ENCODE results near the gene CACNA2D2. TPM values are rescaled to one million over a fixed set of nuclear protein-coding genes. Genes with fewer than 3 reads are reported as not detected.

CACNA2D2 gene
- total and polyA plus RNA-seq, 2 of the 13 experiments (the other 11 are each of a cell fraction or from before 2014, with no cell fraction given), result not detected

- TF ChIP-seq ZNF460 (CRISPR knock-in tag; IDR thresholded peaks at IDR 0.05; ENCODE audit: borderline replicate concordance) (no peak), ZNF782 (CRISPR knock-in tag; IDR thresholded peaks at IDR 0.05; ENCODE audit: borderline replicate concordance) (peak; percentile 66; the same call in 1 of the 2 replicates), LCORL (IDR thresholded peaks at IDR 0.05) (no peak), LCORL (CRISPR knock-in tag; IDR thresholded peaks at IDR 0.05) (peak; percentile 83; the same call in 1 of the 2 replicates), BHLHE40 (IDR thresholded peaks at IDR 0.05; ENCODE audit: low read length) (peak; percentile 94), KDM5A (IDR thresholded peaks at IDR 0.05; ENCODE audit: borderline replicate concordance, low read length) (no peak; the same call in 1 of the 2 replicates), ZNF263 (CRISPR knock-in tag; IDR thresholded peaks at IDR 0.05) (peak; percentile 9), PBX2 (CRISPR knock-in tag; IDR thresholded peaks at IDR 0.05) (no peak), TBX3 (IDR thresholded peaks at IDR 0.05; ENCODE audit: borderline replicate concordance) (no peak; the same call in 1 of the 2 replicates), TFAP4 (IDR thresholded peaks at IDR 0.05; ENCODE audit: borderline replicate concordance, low read depth) (no peak), MED8 (CRISPR knock-in tag; IDR thresholded peaks at IDR 0.05; ENCODE audit: insufficient replicate concordance) (peak; percentile 7), HNRNPLL (IDR thresholded peaks at IDR 0.05; ENCODE audit: low read depth, low read length, poor library complexity, severe bottlenecking) (peak; percentile 91), FOXA1 (IDR thresholded peaks at IDR 0.05) (no peak), FOXA1 (CRISPR knock-in tag; IDR thresholded peaks at IDR 0.05) (no peak), ZNF713 (CRISPR knock-in tag; IDR thresholded peaks at IDR 0.05) (peak; percentile 95; the same call in 1 of the 2 replicates), RAD21 (CRISPR knock-in tag; IDR thresholded peaks at IDR 0.05) (no peak; the same call in 1 of the 2 replicates), HDAC1 (CRISPR knock-in tag; IDR thresholded peaks at IDR 0.05) (peak; percentile 94), ZNF275 (CRISPR knock-in tag; IDR thresholded peaks at IDR 0.05; ENCODE audit: borderline replicate concordance) (peak; percentile 98; the same call in 1 of the 2 replicates), FOXA3 (CRISPR knock-in tag; IDR thresholded peaks at IDR 0.05) (peak; percentile 13; the same call in 1 of the 2 replicates), KLF13 (CRISPR knock-in tag; IDR thresholded peaks at IDR 0.05) (peak; percentile 85), TEAD3 (CRISPR knock-in tag; optimal IDR thresholded peaks at IDR 0.05; ENCODE audit: borderline replicate concordance) (peak; percentile 74), RFXANK (CRISPR knock-in tag; IDR thresholded peaks at IDR 0.05) (no peak), MXD4 (CRISPR knock-in tag; IDR thresholded peaks at IDR 0.05) (peak; percentile 93), ZMYM2 (CRISPR knock-in tag; IDR thresholded peaks at IDR 0.05) (peak; percentile 72; the same call in 1 of the 2 replicates), KDM2A (CRISPR knock-in tag; IDR thresholded peaks at IDR 0.05; ENCODE audit: borderline replicate concordance, low read depth) (peak; percentile 49; the same call in 1 of the 2 replicates), SIN3B (IDR thresholded peaks at IDR 0.05; ENCODE audit: low read length) (peak; percentile 83), ZNF792 (CRISPR knock-in tag; IDR thresholded peaks at IDR 0.05) (peak; percentile 69; the same call in 1 of the 2 replicates), TRIM22 (IDR thresholded peaks at IDR 0.05) (no peak), CREB1 (IDR thresholded peaks at IDR 0.05) (peak; percentile 82), CREB1 (CRISPR knock-in tag; IDR thresholded peaks at IDR 0.05) (no peak; the same call in 1 of the 2 replicates)
Measured at GRCh38 chr3:50337175-50337861, 166.1 kb downstream of the CACNA2D2 start (continued).

Measured in HepG2 (cell line).